Esophagus squamous epithelium (tissue), 5 donors: ENCODE measurements around the gene STK35. TPM values are rescaled to one million over a fixed set of nuclear protein-coding genes. Genes with fewer than 3 reads are reported as not detected.

Source experiments
- DNase-seq: peaks from one replicate; lab custom pipeline; 2025; lab: John Stamatoyannopoulos, UW
- H3K27ac ChIP-seq, 4 donors: fragments of 200-600 bp; sonication (generic); one replicate each; pipeline ENCODE4 v1.5.1; 2016 to 2019; ENCODE audit warnings: mild to moderate bottlenecking in 1 of 4
- H3K27me3 ChIP-seq, 4 donors: fragments of 200-600 bp; sonication (generic); 1 replicate in 3 of 4; 2 replicates in 1 of 4; pipeline versions ENCODE4 v1.5.1 to v1.6.0; 2017 to 2021; ENCODE audit warnings: antibody characterized with exemption in 1 of 4
- H3K36me3 ChIP-seq, 3 donors: fragments of 200-600 bp; sonication (generic); one replicate each; pipeline ENCODE4 v1.5.1; 2016 to 2019
- H3K4me1 ChIP-seq, 3 donors: fragments of 200-600 bp; sonication (generic); one replicate each; pipeline ENCODE4 v1.5.1; 2017 to 2019
- H3K4me3 ChIP-seq, 4 donors: fragments of 200-600 bp; sonication (generic); 1 replicate in 3 of 4; 2 replicates in 1 of 4; pipeline ENCODE4 v1.5.1; 2016 to 2019; ENCODE audit warnings: mild to moderate bottlenecking in 2 of 4, moderate library complexity in 1 of 4
- H3K9me3 ChIP-seq, 3 donors: fragments of 200-600 bp; sonication (generic); one replicate each; pipeline ENCODE4 v1.5.1; 2016 to 2019
- POLR2A ChIP-seq, 4 donors: fragments of 450-650 bp; IDR thresholded peaks; one replicate each; pipeline ENCODE4 v1.6.1; 2017; ENCODE audit warnings: antibody characterized with exemption in 4 of 4, mild to moderate bottlenecking in 4 of 4, moderate library complexity in 3 of 4
- WGBS, 2 donors: methylation state at CpG; one replicate each; pipeline ENCODE4 v1.1.5; 2018; 5-methylcytosine and 5-hydroxymethylcytosine counted together
- intact Hi-C: fragments of 100-400 bp; cut with DNase I; formaldehyde crosslinking; loops from one replicate; pipeline ENCODE4 v1.15.0; 2022
- total RNA-seq, 4 donors: library from RNA; depleted of rRNA; stranded (reverse); fragments of >200 nt; gene quantifications; one replicate each; pipeline ENCODE4 v1.1.0, GENCODE V29; 2016
- TF ChIP-seq, protein P1 (sequence below), 6 experiments: fragments of 450-650 bp in 4 of 6; fragments of 200-600 bp in 2 of 6; sonication (generic) in 2 of 6; IDR thresholded peaks; one replicate each; pipeline ENCODE4 v1.5.1; 2016 to 2019; ENCODE audit warnings: antibody characterized with exemption in 6 of 6, mild to moderate bottlenecking in 4 of 6, moderate library complexity in 4 of 6
- donor health status: DM: yes; HTN: yes; CAD: no.

STK35 gene
- total RNA-seq, 4 donors from 2014 or later: 20.8 to 31.1 (median 26.1) TPM

DNA sequence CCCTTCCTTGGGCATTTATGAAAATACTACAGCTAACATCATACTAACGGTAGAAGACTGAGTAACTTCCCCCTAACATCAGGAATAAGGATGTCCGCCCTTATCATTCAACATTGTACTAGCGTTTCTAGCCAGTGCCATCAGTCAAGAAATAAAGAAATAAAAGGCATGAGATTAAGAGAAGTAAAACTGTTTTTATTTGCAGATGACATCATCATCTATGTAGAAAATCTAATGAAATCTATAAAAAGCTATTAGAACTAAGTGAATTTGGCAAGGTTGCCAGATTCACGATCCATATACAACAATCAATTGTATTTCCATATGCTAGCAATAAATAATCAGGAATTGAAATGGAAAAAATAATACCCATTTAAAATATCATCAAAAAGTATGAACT is 54.6 kb downstream of the STK35 start:
- H3K27ac ChIP-seq: no peak overlapping the region
- H3K4me3 ChIP-seq: no peak overlapping the region
- peaks cover 0 to under 1% (median 0%) of the 10 kb centered on the region in 4 donors for H3K27me3 ChIP-seq
- no peaks in the 10 kb centered on the region for H3K9me3 ChIP-seq
- no peaks in the 10 kb centered on the region for H3K36me3 ChIP-seq
- intact Hi-C loops: no loop called here
- TF ChIP-seq, protein P1, sequence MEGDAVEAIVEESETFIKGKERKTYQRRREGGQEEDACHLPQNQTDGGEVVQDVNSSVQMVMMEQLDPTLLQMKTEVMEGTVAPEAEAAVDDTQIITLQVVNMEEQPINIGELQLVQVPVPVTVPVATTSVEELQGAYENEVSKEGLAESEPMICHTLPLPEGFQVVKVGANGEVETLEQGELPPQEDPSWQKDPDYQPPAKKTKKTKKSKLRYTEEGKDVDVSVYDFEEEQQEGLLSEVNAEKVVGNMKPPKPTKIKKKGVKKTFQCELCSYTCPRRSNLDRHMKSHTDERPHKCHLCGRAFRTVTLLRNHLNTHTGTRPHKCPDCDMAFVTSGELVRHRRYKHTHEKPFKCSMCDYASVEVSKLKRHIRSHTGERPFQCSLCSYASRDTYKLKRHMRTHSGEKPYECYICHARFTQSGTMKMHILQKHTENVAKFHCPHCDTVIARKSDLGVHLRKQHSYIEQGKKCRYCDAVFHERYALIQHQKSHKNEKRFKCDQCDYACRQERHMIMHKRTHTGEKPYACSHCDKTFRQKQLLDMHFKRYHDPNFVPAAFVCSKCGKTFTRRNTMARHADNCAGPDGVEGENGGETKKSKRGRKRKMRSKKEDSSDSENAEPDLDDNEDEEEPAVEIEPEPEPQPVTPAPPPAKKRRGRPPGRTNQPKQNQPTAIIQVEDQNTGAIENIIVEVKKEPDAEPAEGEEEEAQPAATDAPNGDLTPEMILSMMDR (IDR thresholded peaks at IDR 0.05): no peak
- no peak for TF ChIP-seq POLR2A (IDR thresholded peaks at IDR 0.05)
- 80 to 90% methylated on average over 4 of the region's 4 CpGs for WGBS, 2 donors
- DNase-seq: no peak
- H3K4me1 ChIP-seq: peaks cover 9 to 19% (median 11%) of the 10 kb centered on the region in 3 donors

DNA sequence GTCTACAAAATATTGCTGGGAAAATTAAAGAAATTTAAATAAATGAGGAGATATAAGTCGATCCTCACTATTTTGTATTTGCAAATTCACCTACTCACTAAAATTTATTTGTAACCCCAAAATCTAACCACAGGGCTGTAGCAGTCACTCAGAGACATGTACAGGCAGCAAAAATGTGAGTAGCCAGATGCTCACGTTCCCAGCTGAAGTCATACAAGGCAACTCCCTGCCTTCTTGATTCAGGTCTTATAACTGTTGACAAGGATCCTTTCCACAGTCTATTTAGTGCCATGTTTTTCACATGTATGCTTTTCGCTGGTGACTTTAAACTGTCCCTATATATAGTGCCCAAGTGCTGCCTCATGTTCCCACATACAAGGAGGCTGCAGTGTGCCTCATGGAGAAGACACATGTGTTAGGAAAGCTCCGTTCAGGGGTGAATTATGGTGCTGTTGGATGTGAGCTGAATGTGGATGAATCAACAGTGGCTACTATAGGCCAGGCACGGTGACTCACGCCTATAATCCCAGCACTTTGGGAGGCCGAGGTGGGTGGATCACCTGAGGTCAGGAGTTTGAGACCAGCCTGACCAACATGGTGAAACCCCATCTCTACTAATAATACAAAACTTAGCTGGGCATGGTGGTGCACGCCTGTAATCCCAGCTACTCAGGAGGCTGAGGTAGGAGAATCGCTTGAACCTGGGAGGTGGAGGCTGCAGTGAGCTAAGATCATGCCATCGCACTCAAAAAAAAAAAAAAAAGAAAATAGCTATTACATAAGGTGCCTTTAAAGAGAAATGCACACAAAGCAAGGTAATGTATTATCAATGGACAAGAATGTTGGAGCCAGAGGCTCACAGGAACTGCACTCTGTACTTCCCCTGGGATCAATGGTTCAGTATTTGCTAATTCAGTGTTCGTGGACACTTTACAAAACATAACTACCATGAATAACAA is 55.3 kb downstream of the STK35 start:
- Histone ChIP-seq H3K9me3 (no peaks in the 10 kb centered on the region), H3K27ac (no peak overlapping the region), H3K27me3 (peaks cover 0 to 7% (median 0%) of the 10 kb centered on the region in 4 donors), H3K4me1 (peaks cover 2 to 11% (median 3%) of the 10 kb centered on the region in 3 donors), H3K36me3 (no peaks in the 10 kb centered on the region), H3K4me3 (no peak overlapping the region)
- WGBS, 2 donors: 66 to 78% methylated on average over 10 to 11 of the region's 11 CpGs
- intact Hi-C loops: no loop called here
- TF ChIP-seq, protein P1 (IDR thresholded peaks at IDR 0.05): no peak
- no peak for TF ChIP-seq POLR2A (IDR thresholded peaks at IDR 0.05)
- DNase-seq: no peak

DNA sequence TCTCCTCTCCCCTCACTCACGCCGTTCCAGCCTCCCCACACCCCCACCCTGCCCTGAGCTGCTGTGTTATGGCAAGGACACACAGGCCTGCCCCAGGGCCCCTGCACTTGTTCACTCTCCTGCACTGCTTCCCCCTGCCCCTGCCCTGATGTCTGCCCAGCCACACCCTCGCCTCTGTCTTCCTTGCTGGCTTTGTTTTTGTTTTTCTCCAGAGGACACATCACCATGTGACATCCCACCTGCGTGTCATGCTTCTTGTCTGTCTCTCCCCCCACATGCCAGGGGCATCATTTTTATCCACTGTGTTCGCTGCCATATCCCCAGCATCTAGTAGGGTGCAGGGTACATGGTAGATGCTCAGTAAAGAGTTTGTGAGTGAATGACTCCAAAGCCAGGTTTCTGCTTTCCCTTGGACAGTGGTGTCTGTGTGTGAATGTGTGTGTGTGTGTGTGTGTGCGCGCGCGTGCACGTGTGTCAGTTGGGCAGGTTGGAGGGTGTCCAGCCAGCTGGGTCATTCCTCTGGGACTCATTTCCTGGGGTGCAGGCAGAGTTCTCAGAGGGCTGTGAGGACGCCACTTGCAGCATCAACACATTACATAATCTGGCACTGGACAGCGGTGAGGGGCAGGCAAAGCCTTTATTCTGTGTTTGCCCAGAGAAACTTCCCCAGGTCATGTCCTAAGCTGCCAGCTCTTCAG is 60.6 kb downstream of the STK35 start:
- no peak for TF ChIP-seq POLR2A (IDR thresholded peaks at IDR 0.05)
- TF ChIP-seq, protein P1 (IDR thresholded peaks at IDR 0.05): no peak
- no peaks in the 10 kb centered on the region for H3K36me3 ChIP-seq
- DNase-seq: no peak
- intact Hi-C loops: no loop called here
- no peaks in the 10 kb centered on the region for H3K9me3 ChIP-seq
- 72 to 73% methylated on average over 7 of the region's 12 CpGs for WGBS, 2 donors
- peaks cover 0 to 6% (median 0%) of the 10 kb centered on the region in 3 donors for H3K4me1 ChIP-seq
- peaks cover 0 to 24% (median 0%) of the 10 kb centered on the region in 4 donors for H3K27me3 ChIP-seq
- H3K4me3 ChIP-seq: no peak overlapping the region
- H3K27ac ChIP-seq: no peak overlapping the region

DNA sequence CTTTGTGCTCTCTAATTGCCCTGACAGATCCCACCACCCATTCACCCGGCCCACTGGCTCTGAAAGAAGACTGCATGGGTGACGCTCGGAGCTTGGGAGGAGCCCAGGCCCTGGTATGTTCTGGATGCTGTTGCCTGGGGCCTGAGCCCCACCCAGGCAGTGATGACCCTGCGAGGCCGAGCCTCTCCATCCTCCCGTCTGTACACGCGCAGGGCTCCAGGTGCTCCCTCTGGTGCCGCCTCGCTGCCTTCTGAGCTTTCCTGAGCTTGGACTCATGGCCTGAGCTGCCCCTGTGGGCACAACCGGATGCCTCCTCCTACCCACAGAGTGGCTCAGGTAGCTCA is 61.2 kb downstream of the STK35 start:
- Histone ChIP-seq H3K4me3 (no peak overlapping the region), H3K36me3 (no peaks in the 10 kb centered on the region), H3K9me3 (no peaks in the 10 kb centered on the region), H3K27me3 (peaks cover 0 to 24% (median 0%) of the 10 kb centered on the region in 4 donors), H3K27ac (no peak overlapping the region), H3K4me1 (peaks cover 0 to 6% (median 0%) of the 10 kb centered on the region in 3 donors)
- intact Hi-C loops: no loop called here
- WGBS, 2 donors: 65% methylated on average over 2 of the region's 11 CpGs; no CpG with 5 or more reads in 1 of the 2 donors
- TF ChIP-seq, protein P1 (IDR thresholded peaks at IDR 0.05): no peak
- TF ChIP-seq POLR2A (IDR thresholded peaks at IDR 0.05): no peak
- DNase-seq: no peak
